ENCODE data around the gene SNX8.

GRCh38 chr7:2316578-2316977 is 2.3 kb upstream of the SNX8 start:
- TF ChIP-seq KDM4B (CRISPR knock-in tag; IDR thresholded peaks at IDR 0.05) = no peak
- no peak for TF ChIP-seq TEAD2 (CRISPR knock-in tag; IDR thresholded peaks at IDR 0.05)
- no peak for TF ChIP-seq SP4 (CRISPR knock-in tag; IDR thresholded peaks at IDR 0.05)
- no peak for TF ChIP-seq POLR2A (IDR thresholded peaks at IDR 0.05; ENCODE audit: insufficient read depth in 1 of 2, low read depth in 2 of 2, low read length in 2 of 2)
- TF ChIP-seq MAX (IDR thresholded peaks at IDR 0.05) = no peak
- no peak for TF ChIP-seq ZNF549 (CRISPR knock-in tag; IDR thresholded peaks at IDR 0.05)
- no peak for TF ChIP-seq CBX5 (CRISPR knock-in tag; IDR thresholded peaks at IDR 0.05; ENCODE audit: borderline replicate concordance)
- TF ChIP-seq ATF3 (CRISPR knock-in tag; IDR thresholded peaks at IDR 0.05) = no peak
- TF ChIP-seq ATF5 (CRISPR knock-in tag; IDR thresholded peaks at IDR 0.05; ENCODE audit: low read depth) = no peak
- TF ChIP-seq RFX1 (IDR thresholded peaks at IDR 0.05) = no peak
- no peak for TF ChIP-seq TBL1XR1 (IDR thresholded peaks at IDR 0.05; ENCODE audit: borderline replicate concordance, low read length, partially characterized antibody)
- TF ChIP-seq ZNF552 (CRISPR knock-in tag; IDR thresholded peaks at IDR 0.05; ENCODE audit: borderline replicate concordance) = no peak
- no peak for TF ChIP-seq ARNT (IDR thresholded peaks at IDR 0.05)
- no peak for TF ChIP-seq ZNF513 (CRISPR knock-in tag; conservative IDR thresholded peaks at IDR 0.05)

All from HepG2 (cell line).